Measurements from ENCODE around the gene FAM32A.

DNA sequence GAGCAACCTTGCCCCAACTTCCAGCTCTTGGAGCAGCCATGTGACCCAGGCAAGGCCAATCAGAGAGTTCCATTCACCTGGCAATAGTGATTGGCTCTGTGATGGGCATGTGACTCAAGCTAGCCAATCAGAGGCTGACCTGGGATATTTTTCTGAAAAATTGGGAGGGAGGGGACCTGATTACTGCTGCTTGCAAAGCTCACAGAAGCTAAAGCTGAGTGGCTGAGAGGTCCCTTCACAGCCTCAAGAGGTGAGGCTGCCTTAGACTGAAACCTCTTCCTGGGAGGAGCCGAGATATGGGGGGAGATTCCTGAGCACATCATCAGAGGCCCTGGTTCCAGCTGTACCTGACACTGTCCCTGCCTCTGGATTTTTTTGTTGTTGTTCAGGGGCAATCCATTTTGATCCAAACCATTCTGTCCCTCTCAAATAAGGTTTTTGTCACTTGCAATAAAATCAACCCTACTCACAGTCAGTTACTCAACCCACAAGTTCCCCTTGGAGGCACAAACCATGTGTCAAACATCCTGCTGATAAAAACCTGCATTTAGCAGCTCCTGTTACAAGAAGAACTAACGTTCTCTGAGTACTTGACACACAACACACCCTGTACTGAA lies 16.6 kb upstream of the FAM32A start:
- TF ChIP-seq TBP (IDR thresholded peaks at IDR 0.05; ENCODE audit: low read depth, low read length) (no peak), TEAD4 (IDR thresholded peaks at IDR 0.05; ENCODE audit: low read depth, low read length) (no peak), PHF8 (conservative IDR thresholded peaks at IDR 0.05; ENCODE audit: low read depth, low read length) (no peak), RFX5 (IDR thresholded peaks at IDR 0.05; ENCODE audit: borderline replicate concordance, low read depth, low read length) (no peak), EP300 (IDR thresholded peaks at IDR 0.05; ENCODE audit: borderline replicate concordance in 1 of 2, low read depth in 2 of 2, low read length in 2 of 2) (no peak), EZH2 (IDR thresholded peaks at IDR 0.05; ENCODE audit: low read depth, low read length, severe bottlenecking) (no peak), CTBP2 (IDR thresholded peaks at IDR 0.05; ENCODE audit: borderline replicate concordance, insufficient read depth, insufficient read length, low read length) (no peak), MAFK (IDR thresholded peaks at IDR 0.05; ENCODE audit: low read depth, low read length) (no peak), KDM1A (IDR thresholded peaks at IDR 0.05; ENCODE audit: borderline replicate concordance, low read length) (no peak), SUZ12 (IDR thresholded peaks at IDR 0.05; ENCODE audit: low read length) (no peak)
- TF ChIP-seq, protein P1, sequence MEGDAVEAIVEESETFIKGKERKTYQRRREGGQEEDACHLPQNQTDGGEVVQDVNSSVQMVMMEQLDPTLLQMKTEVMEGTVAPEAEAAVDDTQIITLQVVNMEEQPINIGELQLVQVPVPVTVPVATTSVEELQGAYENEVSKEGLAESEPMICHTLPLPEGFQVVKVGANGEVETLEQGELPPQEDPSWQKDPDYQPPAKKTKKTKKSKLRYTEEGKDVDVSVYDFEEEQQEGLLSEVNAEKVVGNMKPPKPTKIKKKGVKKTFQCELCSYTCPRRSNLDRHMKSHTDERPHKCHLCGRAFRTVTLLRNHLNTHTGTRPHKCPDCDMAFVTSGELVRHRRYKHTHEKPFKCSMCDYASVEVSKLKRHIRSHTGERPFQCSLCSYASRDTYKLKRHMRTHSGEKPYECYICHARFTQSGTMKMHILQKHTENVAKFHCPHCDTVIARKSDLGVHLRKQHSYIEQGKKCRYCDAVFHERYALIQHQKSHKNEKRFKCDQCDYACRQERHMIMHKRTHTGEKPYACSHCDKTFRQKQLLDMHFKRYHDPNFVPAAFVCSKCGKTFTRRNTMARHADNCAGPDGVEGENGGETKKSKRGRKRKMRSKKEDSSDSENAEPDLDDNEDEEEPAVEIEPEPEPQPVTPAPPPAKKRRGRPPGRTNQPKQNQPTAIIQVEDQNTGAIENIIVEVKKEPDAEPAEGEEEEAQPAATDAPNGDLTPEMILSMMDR (IDR thresholded peaks at IDR 0.05; ENCODE audit: control extremely low read depth in 1 of 3, insufficient read depth in 1 of 3, low read depth in 1 of 3, low read length in 3 of 3): no peak

All from H1 (cell line).